GM19023 (cell line): ENCODE results near the gene CHSY1.

Source experiments
- ATAC-seq: cut with Tn5 transposase; IDR thresholded peaks from one replicate; pipeline ENCODE4 v1.9.1; 2021; ENCODE audit warnings: mild to moderate bottlenecking, moderate library complexity; ENCODE audit not compliant: unreplicated experiment

The CHSY1 gene

DNA sequence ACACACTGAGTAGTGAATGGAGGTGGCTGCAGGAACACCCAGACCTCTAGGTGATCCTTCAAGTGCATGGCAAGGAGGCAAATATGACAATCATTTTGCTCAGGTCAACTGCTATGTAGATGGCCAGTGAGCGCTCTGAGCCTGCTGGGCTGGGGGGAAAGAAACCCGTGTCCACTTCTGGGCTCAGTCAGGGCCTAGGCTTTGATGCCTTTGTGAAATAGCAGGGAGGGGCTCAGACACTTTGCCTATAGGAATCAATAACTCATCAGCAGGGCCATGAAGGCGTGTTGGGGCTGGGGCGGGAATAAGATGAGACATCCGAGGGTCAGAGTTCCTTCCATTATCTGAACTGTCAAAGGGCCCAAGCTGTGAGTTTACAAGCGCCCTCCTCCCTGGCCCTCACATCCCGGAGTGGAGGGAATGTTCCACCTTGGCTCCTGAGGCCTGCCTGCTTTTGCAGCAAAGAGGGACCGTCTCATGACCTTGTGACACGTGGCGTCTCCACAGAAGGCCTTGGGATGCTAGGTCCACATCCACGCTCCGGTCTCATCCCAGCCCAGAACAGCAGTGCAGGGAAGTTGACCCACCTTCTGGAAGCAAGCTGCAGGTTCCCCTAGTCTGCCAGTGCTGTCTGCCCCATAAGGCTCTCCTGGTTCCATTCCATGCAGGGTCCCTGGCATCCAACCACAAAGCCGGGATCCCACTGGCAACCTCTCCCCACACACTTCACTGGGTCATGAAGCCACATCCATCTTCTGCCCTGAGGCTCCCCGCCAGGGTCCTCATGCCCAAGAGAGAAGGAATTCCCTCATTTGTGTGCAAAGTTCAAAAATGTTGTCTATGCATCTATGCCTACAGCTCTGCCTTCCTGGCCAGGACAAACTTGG is 78.4 kb downstream of the CHSY1 start:
- ATAC-seq = no peak

DNA sequence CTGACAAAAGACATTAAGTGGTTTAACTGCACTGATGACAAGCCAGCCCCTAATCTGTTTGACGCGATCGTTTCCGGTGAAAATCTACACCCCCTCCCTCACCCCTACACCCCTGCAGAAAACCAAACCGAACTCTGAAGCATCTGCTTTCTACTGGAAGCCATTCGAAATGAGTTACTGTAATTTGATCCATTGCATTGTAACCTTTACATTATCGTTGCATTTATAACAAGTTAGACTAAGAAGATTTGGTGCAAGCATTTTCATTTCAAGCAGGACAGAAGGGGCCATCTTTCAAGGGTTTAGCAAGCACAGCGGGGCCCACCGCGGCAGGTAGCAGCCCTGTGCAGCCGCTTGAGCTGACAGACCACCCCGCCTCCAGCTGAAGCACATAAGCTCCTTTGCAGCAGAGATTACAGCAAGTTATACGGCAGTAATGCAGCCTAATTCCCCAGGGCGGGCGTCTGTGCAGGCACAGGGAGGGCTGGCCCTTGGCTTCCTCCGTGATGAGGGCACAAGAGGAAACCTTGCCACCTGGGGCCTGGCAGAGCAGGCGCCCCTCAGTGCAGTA is 79.3 kb downstream of the CHSY1 start:
- no peak for ATAC-seq

DNA sequence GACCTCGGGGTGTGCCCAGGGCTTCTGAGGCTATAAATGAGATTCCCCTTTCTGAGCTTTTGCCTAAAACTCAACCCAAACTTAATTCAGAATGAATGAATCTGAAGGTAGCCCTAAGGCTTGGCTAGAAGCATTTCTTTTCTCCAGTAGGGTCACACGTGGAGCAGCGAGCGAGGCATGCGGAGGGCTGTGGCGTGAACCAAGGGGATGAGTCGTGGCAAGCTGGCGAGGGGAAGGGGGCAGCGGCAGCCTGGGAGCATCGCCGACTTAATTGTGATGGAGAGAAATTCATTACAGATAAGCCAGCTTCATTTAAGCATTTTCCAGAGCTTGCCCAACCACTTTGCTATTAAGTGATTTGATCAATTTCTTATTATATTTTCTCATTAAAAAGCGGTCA is 79.9 kb downstream of the CHSY1 start:
- ATAC-seq = no peak

DNA sequence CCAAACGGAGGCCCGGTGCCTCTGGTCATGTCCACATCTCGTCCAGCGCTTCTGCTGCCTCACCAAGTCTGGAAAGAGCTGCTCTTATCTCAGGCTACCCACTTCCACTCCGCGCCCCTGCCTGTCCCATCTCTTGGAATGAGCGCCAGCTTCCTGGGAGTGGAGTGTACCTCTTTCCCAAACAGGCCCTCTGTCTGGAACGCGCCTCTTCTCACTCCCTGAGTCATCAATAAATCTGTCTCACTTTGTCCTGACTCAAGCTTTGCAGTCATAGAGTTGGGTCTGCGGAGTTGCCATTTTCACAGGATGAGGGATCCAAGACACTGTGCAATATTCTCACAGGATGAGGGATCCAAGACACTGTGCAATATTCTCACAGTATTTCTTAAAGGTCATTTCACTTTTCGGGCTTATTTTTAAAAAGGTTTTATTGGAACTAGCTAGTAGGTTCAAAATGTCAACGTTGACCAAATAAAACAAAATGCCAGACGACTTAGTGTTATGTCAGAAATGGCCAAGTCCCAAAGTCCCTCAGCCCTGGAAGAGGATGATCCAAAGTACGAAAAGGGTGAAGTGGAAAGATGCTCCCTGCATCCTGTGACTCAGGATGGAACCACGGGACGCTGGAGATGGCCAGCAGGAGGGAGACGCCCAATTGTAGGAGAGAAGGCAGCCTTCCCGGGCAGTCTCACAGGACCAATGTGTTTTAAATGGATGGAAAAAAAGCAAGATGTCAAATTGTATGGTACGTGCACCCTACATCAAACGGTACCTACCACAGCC is 81.1 kb downstream of the CHSY1 start:
- no peak for ATAC-seq

DNA sequence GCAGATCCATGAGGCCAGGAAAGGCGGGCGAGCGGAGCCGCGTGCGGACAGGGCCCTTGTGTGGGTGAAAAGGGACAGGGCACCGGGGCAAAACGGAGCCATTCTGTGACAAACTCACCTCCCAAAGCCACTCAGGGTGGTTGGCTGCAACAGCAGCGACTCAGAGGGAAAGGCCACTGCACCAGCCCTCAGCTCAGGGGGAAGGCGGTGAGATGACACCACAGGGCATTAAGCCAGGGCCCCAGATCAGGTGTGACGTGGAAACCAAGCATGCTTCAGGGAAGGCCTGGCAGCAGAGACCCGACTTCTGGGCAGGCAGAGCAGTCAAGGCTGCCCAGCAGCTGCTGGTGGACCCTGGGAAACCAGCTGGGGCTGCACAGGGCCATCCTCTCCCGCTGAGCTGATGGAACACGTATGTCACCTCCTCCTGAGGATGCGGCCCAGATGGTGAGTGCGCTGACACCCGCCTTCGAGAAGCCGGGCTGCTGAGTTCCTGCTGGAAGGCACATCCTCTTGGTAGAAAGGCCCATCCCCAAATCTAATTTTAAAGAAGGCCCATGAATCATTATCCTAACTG is 82.3 kb downstream of the CHSY1 start:
- no peak for ATAC-seq

DNA sequence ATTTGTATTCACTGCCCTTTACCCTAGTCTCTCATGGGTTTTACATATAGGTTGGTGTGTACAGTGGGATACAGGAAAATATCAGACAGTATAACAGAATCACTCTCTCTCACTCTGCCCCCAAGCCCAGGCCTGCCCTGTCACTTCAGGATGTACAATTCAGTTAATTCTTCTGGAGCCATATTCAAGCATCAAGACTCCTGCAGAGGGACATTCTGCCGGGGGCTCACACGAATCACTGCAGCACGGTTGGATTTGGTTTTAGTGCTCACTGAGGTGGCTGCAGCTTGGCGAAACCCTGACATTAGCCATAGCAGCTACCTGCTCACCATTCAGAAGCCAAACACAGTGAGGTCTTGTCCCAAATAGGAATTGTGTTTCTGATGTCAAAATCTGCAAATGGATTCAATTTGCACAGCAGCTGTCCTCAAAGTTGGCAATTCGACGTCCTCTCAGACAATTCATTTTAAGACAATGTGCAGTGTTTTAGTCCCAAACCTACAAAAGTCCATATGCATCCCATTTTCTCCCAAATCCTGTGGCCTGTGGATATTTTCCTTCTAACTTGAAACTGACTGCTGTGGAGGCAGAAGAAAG is 82.9 kb downstream of the CHSY1 start:
- no peak for ATAC-seq

DNA sequence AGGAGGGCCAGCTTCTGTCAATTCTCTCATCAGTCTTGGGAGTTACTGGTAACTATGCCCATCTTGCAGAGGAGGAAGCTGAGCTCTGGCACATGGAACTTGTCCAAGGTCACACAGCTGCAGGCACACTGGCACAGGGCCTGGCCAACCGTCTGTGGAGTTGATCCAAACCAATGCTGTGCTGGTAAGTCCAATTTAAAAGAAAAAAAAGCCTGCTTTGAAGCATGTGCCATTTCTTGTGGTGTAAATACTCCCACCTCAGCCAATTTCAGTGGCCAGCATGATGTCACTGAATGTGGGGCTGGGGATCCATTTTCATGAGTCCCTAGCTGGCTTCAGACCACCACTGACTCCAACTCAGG is 83.4 kb downstream of the CHSY1 start:
- no peak for ATAC-seq

DNA sequence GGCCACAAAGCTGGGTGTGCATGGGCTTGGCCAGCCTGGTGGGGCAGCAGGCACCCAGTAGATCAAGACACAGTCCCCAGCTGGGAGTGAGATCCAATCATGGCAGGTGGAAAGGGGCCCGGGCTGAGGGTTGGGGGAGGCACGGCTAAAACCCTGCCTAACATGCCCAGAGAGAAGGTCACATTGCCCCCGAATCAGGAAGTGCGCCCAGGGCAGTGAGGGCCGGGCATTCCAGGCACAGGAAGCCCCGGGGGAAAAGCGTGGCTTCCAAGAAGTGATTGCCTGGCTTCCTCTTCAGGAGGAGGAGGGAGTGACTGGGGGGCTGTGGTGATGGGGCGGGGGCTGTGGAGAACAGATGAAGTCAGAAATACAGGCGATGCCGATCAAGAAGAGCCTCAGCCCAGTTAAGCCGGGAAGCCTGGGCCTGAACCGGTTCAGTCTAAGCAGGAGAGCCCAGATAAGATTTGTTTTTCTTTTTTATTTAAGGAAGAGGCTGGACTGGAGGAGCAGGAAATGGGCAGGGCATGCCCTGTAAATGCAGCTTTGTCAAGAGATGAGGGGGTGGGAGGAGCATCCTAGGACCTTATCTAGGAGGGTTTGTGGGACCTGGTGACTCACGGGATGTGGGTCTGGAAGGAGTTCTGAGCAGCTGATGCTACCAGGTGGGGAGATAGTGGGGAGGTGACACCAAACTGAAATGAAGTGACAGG is 83.9 kb downstream of the CHSY1 start:
- ATAC-seq = peak; percentile 38

DNA sequence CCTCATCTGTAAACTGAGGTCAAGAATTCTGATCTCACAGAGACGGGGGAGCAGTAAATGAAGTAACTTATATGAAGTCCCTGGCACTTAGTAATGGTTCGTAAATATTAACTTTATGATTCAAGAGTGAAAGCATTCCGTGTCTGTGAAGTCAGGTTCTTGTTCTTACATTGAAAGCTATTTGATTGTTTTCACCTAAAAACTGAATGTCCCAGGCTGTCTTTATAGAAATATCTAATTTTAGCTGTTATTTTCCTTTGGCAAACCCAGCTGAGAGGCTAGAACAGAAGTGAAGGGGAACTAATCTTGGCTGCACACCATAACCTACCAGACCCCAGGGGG is 84.5 kb downstream of the CHSY1 start:
- ATAC-seq = no peak

DNA sequence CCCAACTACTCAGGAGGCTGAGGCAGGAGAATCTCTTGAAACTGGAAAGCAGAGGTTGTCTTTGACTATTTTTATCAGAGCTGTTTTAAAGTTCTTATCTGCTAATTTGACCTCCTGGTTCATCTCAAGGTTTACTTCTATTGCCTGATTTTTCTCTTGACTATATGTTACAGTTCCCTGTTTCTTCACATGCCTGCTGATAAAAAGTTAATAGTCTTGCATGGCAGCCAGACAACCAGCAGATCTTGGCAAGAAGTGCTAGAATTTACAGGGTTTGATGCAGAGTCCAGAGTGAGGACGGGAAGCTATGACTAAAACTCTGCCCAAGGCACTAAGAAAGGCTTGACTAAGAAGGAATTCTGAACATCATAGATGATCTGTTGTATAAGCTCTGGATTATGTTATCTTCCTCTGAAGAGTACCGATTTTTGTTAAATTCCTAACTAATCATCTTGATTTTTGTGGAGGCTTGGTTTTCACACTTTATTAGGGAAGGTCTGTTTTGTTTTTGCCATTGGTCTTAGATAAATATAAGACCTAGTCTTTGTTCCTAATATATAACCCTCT is 85.9 kb downstream of the CHSY1 start:
- ATAC-seq = no peak

DNA sequence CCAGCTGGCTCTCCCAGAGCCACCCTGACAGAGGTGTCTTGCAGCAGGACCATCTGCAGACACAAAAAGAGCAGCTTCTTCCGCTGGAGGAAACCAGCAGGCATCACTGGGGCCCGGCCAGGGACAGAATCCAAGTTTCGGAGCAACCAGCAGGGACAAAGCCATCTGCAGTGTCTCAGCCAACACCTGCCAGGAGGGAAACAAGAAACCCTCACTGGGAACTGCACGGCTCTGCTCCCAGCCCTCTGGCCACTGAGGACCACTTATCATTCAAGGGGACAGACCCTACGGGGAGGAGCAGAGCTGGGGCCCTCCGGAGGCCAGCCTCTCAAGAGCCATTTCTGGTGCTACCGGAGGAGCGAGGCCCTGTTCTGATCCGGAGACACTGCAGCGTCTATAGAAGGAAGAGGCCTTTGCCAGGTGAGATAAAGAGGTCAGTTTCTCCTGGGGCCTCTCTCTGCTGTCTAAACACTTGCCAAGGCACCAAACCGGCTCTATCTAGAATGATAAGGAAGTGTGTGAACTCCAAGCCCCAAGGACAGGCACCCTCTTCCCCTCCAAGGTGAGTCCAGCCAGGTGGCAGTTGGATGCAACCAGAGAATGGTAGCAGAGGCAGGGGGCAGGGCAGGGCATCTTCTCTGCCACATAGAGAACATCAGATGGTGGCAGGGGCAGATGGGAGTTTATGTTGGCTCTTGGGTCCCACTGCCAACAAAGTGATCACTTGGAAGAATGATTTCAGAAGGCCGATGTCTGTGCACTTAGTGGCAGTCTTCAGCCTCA is 89.0 kb downstream of the CHSY1 start:
- ATAC-seq = no peak

DNA sequence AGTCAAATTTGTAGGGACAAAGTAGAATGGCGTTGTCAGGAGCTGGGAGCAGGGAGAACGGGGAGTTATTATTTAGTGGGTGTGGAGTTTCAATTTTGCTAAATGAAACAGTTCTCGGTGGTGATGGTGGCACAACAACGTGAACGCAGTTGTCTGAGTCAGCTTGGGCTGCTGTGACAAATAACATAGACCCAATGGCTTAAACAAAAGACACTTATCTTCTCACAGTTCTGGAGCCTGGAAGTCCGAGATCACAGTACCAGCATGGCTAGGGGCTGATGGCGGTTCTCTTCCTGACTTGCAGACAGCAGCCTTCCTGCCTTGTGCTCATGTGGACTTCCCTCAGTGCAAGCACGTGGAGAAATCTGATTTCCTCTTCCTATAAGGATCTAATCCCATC is 90.2 kb downstream of the CHSY1 start:
- no peak for ATAC-seq

DNA sequence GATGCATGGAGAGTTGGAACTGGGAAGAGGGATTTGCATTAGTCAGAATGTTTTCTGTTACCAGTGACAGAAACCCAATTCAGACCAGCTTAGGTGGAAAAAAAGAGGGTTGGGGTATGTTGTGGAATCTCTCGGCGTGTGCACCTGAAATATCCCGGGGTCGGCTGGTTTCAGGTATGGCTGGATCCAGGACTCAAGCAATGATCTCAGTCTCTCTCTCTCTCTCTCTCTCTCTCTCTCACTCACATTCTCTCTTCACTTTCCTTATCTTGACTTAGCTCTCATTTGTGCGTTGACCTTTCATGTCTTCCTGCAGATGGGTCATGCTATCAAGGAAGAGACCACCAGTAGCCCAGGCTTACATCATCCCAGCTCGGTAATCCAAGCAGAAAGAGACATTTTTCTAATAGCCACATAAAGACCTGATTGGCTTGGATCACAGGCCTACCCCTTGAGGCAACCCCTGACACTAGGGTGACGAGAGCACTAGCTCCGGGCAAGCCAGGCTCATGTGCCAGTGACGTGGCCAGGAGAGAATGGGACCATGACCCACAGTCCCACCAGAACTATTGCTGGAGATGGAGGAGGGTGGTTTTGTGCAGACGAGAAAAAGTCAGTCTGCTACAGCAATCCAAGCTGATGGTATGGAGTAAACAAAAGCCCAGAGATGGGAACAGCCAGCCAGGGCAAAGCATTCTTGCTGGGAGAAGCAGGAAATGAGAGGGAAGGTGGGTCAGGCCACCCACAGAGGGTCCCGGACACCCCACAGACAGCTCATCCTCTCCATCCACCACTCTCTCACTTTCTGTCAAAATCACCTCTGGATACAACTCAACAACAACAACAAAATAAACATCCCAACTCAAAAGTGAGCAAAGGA is 91.7 kb downstream of the CHSY1 start:
- ATAC-seq = no peak

DNA sequence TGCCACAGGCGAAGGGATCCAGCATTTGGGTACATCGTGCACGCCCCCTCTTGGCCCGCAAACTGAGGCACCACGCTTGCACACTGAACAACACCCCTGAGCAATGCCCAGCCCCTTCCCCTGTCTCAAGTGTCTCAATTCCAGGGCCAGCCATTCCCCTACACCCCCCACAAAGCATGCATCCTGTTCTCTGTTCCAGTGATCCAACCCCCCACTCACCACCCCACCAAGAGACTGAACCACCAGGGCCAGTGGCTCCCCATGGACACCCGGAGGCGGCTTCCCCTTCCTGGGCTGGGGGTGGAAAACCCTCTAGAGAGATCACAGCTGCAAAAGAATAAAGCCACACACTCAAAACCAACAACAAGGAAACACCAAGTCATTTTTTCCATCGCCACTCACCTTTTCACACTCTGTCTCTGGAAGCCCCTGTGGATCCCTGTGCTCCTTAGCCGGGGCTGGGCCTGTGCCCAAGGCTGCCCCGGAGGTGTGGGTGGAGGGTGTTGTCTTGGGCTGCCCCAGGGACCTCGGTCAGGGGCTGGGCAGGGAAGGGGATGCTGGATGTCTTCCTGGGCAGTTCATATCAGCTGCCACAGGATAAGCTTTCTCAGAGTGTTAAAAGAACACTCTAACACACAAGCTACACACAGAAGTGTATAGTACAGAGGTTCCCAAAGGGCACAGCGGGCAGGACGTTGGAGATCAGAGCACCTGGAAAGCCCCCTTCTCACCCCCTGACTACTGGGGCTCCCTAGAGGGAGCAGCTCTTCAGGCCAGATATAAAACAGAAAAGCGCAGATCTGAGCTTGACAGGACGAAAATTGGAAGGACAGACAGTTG is 92.5 kb downstream of the CHSY1 start:
- no peak for ATAC-seq

DNA sequence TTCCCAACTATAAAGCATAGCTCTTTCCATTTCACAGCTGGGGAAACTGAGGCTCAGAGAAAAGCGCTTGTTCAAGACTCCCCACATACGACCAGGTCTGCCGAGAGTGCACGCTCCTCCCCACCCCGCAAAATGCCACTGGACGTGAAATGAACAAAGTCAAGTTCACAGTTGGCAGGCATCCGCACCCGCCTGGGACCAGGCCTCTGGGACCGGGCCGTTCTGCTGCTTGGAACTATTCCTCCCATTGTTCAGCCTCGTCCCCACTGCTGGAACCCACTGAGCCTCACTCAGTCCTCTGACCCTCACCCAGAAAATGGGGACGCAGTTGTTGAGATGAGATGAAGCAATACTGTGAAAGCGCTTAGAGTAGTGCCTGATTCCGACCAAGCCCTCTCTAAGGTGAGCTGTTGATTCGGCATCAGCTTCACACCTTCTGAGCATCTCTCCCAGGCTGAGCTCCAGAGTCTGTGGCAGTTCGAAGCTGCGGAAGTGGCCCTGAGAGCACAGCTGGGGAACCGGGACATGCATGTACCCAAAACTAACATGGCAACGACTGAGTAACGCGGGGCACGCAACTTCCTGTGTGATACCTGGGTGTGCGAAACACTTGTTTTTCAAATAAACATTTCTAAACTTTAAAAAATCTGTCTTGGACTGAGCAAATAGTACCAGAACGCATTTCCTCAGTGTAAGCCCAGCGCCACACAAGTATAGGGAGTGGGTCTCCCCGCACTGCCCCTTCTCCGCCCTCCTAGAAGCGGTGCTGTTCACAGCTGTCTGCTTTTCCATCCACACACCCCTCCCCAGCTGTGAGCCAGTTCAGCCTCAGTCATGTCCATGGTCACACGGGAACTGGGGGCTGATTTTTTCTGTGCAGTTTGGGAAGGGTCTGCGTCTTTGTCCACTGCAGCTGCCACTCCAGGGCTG is 93.4 kb downstream of the CHSY1 start:
- ATAC-seq = no peak

DNA sequence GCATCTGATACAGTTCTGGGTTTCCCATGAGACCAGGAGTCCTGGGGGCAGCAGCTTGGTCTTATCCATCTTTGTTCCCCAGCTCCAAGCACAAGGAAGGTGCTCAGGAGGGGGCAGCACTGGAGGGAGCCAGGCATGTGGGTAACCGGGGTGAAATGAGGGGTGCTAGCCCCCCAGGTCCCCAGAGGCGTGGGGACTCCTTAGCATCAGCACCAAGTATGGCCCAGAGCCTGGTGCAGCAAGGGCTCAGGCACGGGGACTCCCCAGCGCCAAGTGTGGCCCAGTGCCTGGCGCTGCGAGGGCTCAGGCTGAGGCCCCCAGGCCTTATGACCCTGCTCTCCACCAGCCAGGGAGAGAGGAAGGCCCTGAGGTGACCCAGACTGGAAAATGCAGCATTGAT is 94.1 kb downstream of the CHSY1 start:
- no peak for ATAC-seq
